ENCODE measurements around the gene COL17A1. TPM values are rescaled to one million over a fixed set of nuclear protein-coding genes. Genes with fewer than 3 reads are reported as not detected.

The COL17A1 gene
- total and polyA plus RNA-seq, 2 of the 13 experiments (the other 11 are each of a cell fraction or from before 2014, with no cell fraction given), result 0.03 TPM; not detected in 1

- Histone ChIP-seq H2AFZ (ENCODE audit: low read length) (no peak overlapping the region), H3K79me2 (ENCODE audit: insufficient read depth, low read length) (no peaks in the 10 kb centered on the region), H3K27ac (ENCODE audit: extremely low read length, insufficient read depth, low read length) (no peak overlapping the region), H3K9ac (ENCODE audit: insufficient read depth, low read depth, low read length) (no peak overlapping the region), H3K9me3 (ENCODE audit: low read length) (no peaks in the 10 kb centered on the region), H4K20me1 (ENCODE audit: insufficient read depth, low read length) (no peaks in the 10 kb centered on the region), H3K27me3 (ENCODE audit: control insufficient read depth in 1 of 2, insufficient read depth in 2 of 2, low read length in 2 of 2) (peaks cover 4 to 59% of the 10 kb centered on the region in 2 experiments; a peak in 4 of 5 replicates), H3K4me3 (replicated peaks in 1 of 3; ENCODE audit: insufficient read depth in 1 of 3, low read depth in 2 of 3, low read length in 3 of 3) (no peak overlapping the region), H3K36me3 (replicated peaks in 1 of 2; ENCODE audit: control insufficient read depth in 1 of 2, insufficient read depth in 2 of 2, low read length in 2 of 2) (no peaks in the 10 kb centered on the region), H3K4me2 (ENCODE audit: low read depth, low read length) (no peak overlapping the region), H3K4me1 (ENCODE audit: insufficient read depth, low read length) (no peaks in the 10 kb centered on the region)
- ChIA-PET POLR2A (no interaction called here), CTCF (ENCODE audit: low intra/inter-chr PET ratio, low total read pairs) (no interaction called here)
- TF ChIP-seq SP1 (IDR thresholded peaks at IDR 0.05) (no peak), SP1 (CRISPR knock-in tag; IDR thresholded peaks at IDR 0.05) (no peak), JUN (CRISPR knock-in tag; IDR thresholded peaks at IDR 0.05) (no peak), YEATS2 (CRISPR knock-in tag; IDR thresholded peaks at IDR 0.05; ENCODE audit: borderline replicate concordance) (no peak), XRCC5 (optimal IDR thresholded peaks at IDR 0.05; ENCODE audit: low read length) (no peak), HNRNPLL (IDR thresholded peaks at IDR 0.05; ENCODE audit: low read depth, low read length, poor library complexity, severe bottlenecking) (no peak), ZNF644 (CRISPR knock-in tag; IDR thresholded peaks at IDR 0.05; ENCODE audit: low read depth) (no peak), SRY (CRISPR knock-in tag; IDR thresholded peaks at IDR 0.05) (no peak), TBX2 (CRISPR knock-in tag; IDR thresholded peaks at IDR 0.05; ENCODE audit: borderline replicate concordance) (no peak), ZNF180 (CRISPR knock-in tag; IDR thresholded peaks at IDR 0.05; ENCODE audit: borderline replicate concordance, low read depth) (no peak), ARID2 (CRISPR knock-in tag; IDR thresholded peaks at IDR 0.05; ENCODE audit: borderline replicate concordance) (no peak)
- TF ChIP-seq, protein P1, sequence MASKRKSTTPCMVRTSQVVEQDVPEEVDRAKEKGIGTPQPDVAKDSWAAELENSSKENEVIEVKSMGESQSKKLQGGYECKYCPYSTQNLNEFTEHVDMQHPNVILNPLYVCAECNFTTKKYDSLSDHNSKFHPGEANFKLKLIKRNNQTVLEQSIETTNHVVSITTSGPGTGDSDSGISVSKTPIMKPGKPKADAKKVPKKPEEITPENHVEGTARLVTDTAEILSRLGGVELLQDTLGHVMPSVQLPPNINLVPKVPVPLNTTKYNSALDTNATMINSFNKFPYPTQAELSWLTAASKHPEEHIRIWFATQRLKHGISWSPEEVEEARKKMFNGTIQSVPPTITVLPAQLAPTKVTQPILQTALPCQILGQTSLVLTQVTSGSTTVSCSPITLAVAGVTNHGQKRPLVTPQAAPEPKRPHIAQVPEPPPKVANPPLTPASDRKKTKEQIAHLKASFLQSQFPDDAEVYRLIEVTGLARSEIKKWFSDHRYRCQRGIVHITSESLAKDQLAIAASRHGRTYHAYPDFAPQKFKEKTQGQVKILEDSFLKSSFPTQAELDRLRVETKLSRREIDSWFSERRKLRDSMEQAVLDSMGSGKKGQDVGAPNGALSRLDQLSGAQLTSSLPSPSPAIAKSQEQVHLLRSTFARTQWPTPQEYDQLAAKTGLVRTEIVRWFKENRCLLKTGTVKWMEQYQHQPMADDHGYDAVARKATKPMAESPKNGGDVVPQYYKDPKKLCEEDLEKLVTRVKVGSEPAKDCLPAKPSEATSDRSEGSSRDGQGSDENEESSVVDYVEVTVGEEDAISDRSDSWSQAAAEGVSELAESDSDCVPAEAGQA (IDR thresholded peaks at IDR 0.05; ENCODE audit: low read depth), result no peak
- TF ChIP-seq, protein P1 (CRISPR knock-in tag; IDR thresholded peaks at IDR 0.05; ENCODE audit: borderline replicate concordance), result no peak
- TF ChIP-seq, protein P2, sequence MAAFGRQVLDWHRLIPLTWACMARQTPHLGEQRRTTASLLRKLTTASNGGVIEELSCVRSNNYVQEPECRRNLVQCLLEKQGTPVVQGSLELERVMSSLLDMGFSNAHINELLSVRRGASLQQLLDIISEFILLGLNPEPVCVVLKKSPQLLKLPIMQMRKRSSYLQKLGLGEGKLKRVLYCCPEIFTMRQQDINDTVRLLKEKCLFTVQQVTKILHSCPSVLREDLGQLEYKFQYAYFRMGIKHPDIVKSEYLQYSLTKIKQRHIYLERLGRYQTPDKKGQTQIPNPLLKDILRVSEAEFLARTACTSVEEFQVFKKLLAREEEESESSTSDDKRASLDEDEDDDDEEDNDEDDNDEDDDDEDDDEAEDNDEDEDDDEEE (CRISPR knock-in tag; IDR thresholded peaks at IDR 0.05), result no peak
- TF ChIP-seq, protein P3, sequence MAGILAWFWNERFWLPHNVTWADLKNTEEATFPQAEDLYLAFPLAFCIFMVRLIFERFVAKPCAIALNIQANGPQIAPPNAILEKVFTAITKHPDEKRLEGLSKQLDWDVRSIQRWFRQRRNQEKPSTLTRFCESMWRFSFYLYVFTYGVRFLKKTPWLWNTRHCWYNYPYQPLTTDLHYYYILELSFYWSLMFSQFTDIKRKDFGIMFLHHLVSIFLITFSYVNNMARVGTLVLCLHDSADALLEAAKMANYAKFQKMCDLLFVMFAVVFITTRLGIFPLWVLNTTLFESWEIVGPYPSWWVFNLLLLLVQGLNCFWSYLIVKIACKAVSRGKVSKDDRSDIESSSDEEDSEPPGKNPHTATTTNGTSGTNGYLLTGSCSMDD (CRISPR knock-in tag; IDR thresholded peaks at IDR 0.05), result no peak
- DNase-seq (ENCODE audit: low spot score) (no peak), ATAC-seq (no peak), FAIRE-seq (no peak)
- in situ Hi-C loops (cut with HindIII; ENCODE audit: extremely low pct_ligation_motif_present, low pct_unique_long_range_greater_than_20kb) (no loop called here), intact Hi-C loops (cut with micrococcal nuclease; ENCODE audit: unreplicated experiment) (no loop called here)
- no TSS peak for BruUV-seq (replicated peaks)
- 41% methylated on average over 5 of the region's 5 CpGs for WGBS (ENCODE audit: low lambda C conversion rate)
These were observed 12.9 kb downstream of the COL17A1 start for GRCh38 chr10:104072786-104073185.
